NB4 (cell line): ENCODE results near the gene TADA2B.

Experiments used
- CTCF ChIP-seq: IDR thresholded peaks from one replicate; pipeline ENCODE4 v1.5.1; 2012; ENCODE audit warnings: low read depth, low read length
- MAX ChIP-seq: IDR thresholded peaks from 2 replicates; pipeline ENCODE4 v1.6.1; 2011; ENCODE audit warnings: low read depth, low read length
- MYC ChIP-seq: IDR thresholded peaks from 2 replicates; pipeline ENCODE4 v1.6.1; 2011; ENCODE audit warnings: low read depth, low read length

- no peak for TF ChIP-seq CTCF
- no peak for TF ChIP-seq MYC
- no peak for TF ChIP-seq MAX
Observed at GRCh38 chr4:7046971-7047370, 3.8 kb downstream of the TADA2B start.
